Esophagus muscularis mucosa (tissue), 4 donors: Measurements from ENCODE around the gene TM6SF1.

Experiments used
- CTCF ChIP-seq, 3 experiments: fragments of 200-600 bp in 2 of 3; fragments of 450-650 bp in 1 of 3; sonication (generic) in 2 of 3; IDR thresholded peaks; one replicate each; pipeline ENCODE4 v1.5.1; 2017 to 2019; ENCODE audit warnings: antibody characterized with exemption in 3 of 3, mild to moderate bottlenecking in 2 of 3, moderate library complexity in 1 of 3
- EP300 ChIP-seq: sonication (generic); formaldehyde crosslinking; IDR thresholded peaks from one replicate; pipeline ENCODE4 v1.6.1; 2017; ENCODE audit warnings: antibody characterized with exemption
- POLR2A ChIP-seq: fragments of 450-650 bp; IDR thresholded peaks from one replicate; pipeline ENCODE4 v1.6.1; 2017; ENCODE audit warnings: antibody characterized with exemption, moderate library complexity, mild to moderate bottlenecking, low read depth
- POLR2AphosphoS5 ChIP-seq, 2 donors: sonication (generic); formaldehyde crosslinking; IDR thresholded peaks; one replicate each; pipeline ENCODE4 v1.6.1; 2017; ENCODE audit warnings: antibody characterized with exemption in 2 of 2

- TF ChIP-seq CTCF (IDR thresholded peaks at IDR 0.05) (no peak), POLR2AphosphoS5 (IDR thresholded peaks at IDR 0.05) (no peak), EP300 (no peak), POLR2A (no peak)
Observed at GRCh38 chr15:83114856-83115255, 7.4 kb downstream of the TM6SF1 start.
